CD4-positive, alpha-beta T cell treated with Interferon alpha-2 for 1 hour (primary cell): ENCODE data around the gene TRERF1.
"Not testable (repeated sequence)": the region's sequence is repeated elsewhere in the genome, so short reads cannot be mapped to it uniquely, and the experiment has no call there.

Source experiments
- DNase-seq, 2 donors: peaks; one replicate each; pipeline ENCODE4 v3.0.0-alpha.2; 2020 to 2022

The TRERF1 gene

GRCh38 chr6:42448927-42449659, 2.6 kb downstream of the TRERF1 start:
- peak in 1 of 2 donors; percentile 30 for DNase-seq

GRCh38 chr6:42448391-42448790, 3.3 kb downstream of the TRERF1 start:
- no peak for DNase-seq

DNA sequence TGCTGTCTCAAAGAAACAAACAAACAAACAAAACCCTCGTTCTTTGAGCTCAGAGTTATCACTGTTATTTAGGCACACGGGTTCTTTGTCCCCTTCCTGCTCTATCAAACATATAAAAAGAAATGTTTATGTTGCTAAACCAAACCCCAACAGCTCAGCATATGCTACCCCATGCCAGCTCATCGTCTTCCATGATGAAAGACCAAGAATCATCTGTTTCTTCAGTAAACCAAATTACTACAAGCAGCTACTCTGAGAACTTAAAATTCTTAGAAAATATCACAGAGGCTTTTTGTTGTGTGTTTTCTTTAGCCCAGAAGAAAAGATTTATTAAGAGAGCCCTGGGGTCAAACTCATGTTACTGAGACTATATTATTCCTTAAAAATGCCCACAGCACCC, 4.7 kb downstream of the TRERF1 start:
- DNase-seq = no peak

GRCh38 chr6:42446370-42446769, 5.4 kb downstream of the TRERF1 start:
- DNase-seq = no peak

GRCh38 chr6:42445955-42446354, 5.8 kb downstream of the TRERF1 start:
- not testable (repeated sequence) for DNase-seq

DNA sequence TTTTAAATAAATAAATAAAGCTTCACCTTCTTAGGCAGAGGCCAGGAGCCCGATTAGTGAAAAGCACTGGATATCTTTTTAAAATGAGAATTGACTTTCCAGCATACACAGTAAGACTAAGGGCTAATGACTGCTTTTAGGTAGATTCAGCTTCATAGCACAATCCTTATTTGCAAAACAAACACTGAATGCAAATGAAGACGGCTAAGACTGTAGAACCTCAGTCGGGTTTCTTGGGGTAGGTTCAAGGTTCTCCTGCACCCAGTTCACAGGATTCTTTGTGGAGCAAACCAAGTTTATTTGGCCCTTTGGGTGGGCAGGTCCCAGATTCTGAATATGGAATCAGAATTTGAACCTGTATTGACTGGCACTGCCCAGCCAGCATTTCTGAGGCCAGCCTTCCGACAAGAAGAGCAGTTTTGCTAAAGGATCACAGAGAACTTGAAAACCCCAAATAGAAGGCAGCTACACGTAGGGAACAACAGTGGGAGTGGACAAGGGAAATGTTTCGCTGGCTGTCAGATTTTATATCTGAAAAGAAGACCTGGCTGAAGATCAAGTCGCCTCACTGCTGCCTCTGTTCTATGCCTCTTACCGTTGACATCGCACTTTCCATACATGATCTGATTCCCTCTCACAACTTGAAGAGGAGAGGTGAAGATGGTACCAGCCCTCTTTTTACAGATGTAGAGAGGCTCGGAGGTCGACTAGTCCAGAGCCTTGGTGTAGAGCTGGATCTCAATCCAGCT, 8.2 kb downstream of the TRERF1 start:
- DNase-seq = no peak

GRCh38 chr6:42441697-42442081, 10.0 kb downstream of the TRERF1 start:
- DNase-seq = no peak

GRCh38 chr6:42440778-42441696, 10.7 kb downstream of the TRERF1 start:
- no peak for DNase-seq

- DNase-seq = no peak
These were observed 11.7 kb downstream of the TRERF1 start for GRCh38 chr6:42440027-42440426.

- DNase-seq = no peak
These were observed 14.9 kb downstream of the TRERF1 start for GRCh38 chr6:42436825-42437224.

DNA sequence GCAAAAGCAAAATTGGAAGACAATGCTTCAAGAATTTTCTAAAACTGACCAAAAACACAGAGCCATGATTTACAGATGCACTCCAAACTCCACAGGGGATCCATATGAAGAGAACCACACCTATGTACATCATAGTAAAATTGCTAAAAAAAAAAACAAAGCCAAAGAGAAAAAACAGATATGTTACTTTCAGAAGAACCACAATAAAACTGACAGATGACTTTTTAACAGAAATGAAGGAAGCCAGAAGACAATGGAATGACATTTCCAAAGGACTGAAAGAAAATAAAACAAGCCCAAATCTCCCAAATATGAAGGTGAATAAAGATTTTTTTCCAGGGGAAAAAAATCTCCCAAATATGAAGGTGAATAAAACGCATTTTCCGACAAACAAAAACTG, 17.5 kb downstream of the TRERF1 start:
- DNase-seq = no peak

GRCh38 chr6:42433409-42433808, 18.3 kb downstream of the TRERF1 start:
- no peak for DNase-seq

DNA sequence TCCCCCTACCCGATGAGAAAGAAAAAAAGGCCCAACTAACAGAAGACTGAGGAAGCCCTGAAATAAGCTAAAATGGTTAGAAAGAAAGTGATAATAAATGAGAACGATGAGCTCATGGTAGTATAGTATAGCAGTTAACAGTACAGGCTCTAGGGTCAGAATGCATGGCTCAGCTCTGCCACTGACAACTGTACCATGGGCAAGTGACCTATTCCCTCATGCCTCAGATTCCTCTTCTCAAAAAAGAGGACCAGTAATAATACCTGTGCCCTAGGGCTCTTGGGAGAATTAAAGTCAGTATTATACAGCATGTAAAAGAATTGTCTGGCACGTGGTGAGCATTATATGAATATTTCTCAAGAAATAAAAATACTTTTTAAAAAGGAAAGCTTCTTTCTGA, 19.8 kb downstream of the TRERF1 start:
- DNase-seq = no peak

DNA sequence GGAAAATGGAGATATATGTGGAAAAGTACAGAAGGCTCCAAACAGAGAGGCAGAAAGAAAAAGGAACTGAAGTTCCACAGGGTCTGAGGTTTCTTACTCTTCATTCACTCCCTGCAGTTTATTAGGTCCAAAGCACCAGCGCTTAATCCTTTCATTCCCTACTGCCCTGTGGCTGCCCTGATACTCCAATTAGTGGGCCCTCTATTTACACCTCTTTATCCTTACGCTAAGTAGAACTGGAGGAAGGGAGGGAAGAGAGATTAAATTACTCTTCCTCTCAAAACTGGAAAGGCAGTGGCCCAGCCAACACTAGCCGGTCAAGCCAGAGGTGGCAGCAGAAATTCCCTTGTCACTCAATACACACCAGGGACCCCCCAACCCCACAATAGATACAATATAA, 20.4 kb downstream of the TRERF1 start:
- no peak for DNase-seq

- no peak for DNase-seq
These were observed 21.9 kb downstream of the TRERF1 start for GRCh38 chr6:42429836-42430235.

- DNase-seq = peak in 1 of 2 donors; percentile 31
These were observed 22.6 kb downstream of the TRERF1 start for GRCh38 chr6:42429042-42429585.

DNA sequence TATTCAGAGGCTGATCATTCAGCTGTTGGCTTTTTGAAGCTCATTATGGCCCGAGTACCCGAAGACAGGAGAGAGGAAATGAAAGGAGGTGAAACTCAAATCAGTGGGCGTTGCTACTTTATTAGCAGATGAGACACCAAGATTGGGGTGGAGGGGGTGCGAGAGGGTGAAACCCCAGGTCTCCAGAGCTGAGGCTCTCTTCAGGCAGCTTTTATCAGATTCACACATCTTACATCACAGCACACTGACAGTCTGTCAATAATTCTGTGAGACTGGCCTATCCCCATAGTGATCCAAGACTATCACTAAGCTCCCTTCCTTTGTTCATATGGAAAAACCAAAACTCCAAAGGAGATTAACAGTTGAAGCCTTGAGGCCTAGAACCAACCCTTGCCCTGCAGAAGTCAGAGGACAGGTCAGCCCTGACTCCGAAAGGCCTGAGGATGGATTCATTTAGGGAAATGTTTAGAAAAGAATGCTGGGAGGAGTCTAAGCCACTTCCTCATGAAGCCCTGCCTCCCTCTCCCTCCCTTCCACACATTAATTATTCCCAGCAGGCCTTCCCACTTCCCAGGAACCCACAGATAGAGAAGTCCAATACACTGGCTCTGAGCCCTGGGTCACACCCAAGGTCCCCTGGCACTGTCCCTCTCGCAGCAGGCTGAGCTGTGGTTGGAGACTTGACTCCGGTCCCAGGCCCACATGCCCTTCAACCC, 23.2 kb downstream of the TRERF1 start:
- peak; percentile 33 to 70 for DNase-seq

GRCh38 chr6:42427871-42428270, 23.9 kb downstream of the TRERF1 start:
- no peak for DNase-seq

GRCh38 chr6:42426191-42426590, 25.5 kb downstream of the TRERF1 start:
- no peak for DNase-seq

GRCh38 chr6:42424906-42425474, 26.7 kb downstream of the TRERF1 start:
- DNase-seq = no peak

GRCh38 chr6:42423244-42423643, 28.5 kb downstream of the TRERF1 start:
- DNase-seq = no peak

DNA sequence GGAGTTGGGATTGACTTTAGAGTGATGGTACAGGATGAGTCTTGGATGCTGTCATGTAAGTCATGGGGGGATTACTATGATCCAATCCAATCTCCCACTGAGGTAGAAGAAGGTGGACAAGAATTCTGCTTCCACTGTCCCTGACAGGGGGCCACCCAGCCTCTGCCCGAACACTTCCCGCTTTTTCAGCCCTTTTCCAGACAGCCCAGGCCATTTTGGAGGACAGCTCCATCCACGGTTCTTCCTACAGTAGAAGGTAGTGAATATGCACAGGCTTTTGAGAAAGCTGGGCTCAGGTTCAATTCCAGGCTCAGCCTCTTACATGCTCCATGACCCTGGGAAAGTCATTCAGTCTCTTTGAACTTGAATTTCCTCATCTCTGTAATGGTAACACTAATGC, 31.0 kb downstream of the TRERF1 start:
- no peak for DNase-seq
